AG09319 (cell line): ENCODE results near the gene ZRSR2.

Source experiments
- DNase-seq: peaks from one replicate; pipeline ENCODE4 v3.0.0-alpha.2; 2010; ENCODE audit warnings: low read depth; ENCODE audit errors: extremely low read depth
- CTCF ChIP-seq: IDR thresholded peaks from 2 replicates; pipeline ENCODE4 v1.5.1; 2011; ENCODE audit warnings: low read depth, mild to moderate bottlenecking, inconsistent platforms, low read length, moderate library complexity

Gene ZRSR2

GRCh38 chrX:15838017-15838416, 47.7 kb downstream of the ZRSR2 start:
- no peak; the same call in 1 of the 2 replicates for TF ChIP-seq CTCF
- DNase-seq: no peak

GRCh38 chrX:15841853-15842516, 51.7 kb downstream of the ZRSR2 start:
- no peak for DNase-seq
- no peak for TF ChIP-seq CTCF

- DNase-seq: no peak
- no peak for TF ChIP-seq CTCF
Measured at GRCh38 chrX:15843960-15844359, 53.7 kb downstream of the ZRSR2 start.

GRCh38 chrX:15848576-15848975, 58.3 kb downstream of the ZRSR2 start:
- peak; percentile 16 for DNase-seq

GRCh38 chrX:15849555-15849954, 59.3 kb downstream of the ZRSR2 start:
- TF ChIP-seq CTCF: peak; percentile 33
- no peak for DNase-seq

More at GRCh38 chrX:15848576-15848975, 58.3 kb downstream of the ZRSR2 start:
- TF ChIP-seq CTCF: no peak

GRCh38 chrX:15853586-15854079, 63.3 kb downstream of the ZRSR2 start:
- no peak for DNase-seq
- no peak for TF ChIP-seq CTCF

GRCh38 chrX:15854080-15854655, 63.9 kb downstream of the ZRSR2 start:
- TF ChIP-seq CTCF: peak; percentile 4
- DNase-seq: no peak
